H9 (cell line): Measurements from ENCODE around the gene SLC27A1. TPM values are rescaled to one million over a fixed set of nuclear protein-coding genes. Genes with fewer than 3 reads are reported as not detected.

Source experiments
- DNase-seq: peaks from one replicate; pipeline ENCODE4 v3.0.0-alpha.2; 2017
- H2AFZ ChIP-seq: one replicate; pipeline ENCODE4 v1.6.1; 2013; ENCODE audit warnings: mild to moderate bottlenecking, low read length, control low read depth, moderate library complexity
- H2AK5ac ChIP-seq: 2 replicates; pipeline ENCODE4 v1.6.1; 2013; ENCODE audit warnings: low read length, control low read depth, mixed read lengths; ENCODE audit not compliant: insufficient read length
- H2BK120ac ChIP-seq: one replicate; pipeline ENCODE4 v1.6.1; 2013; ENCODE audit warnings: low read depth, mild to moderate bottlenecking, low read length, control low read depth, inconsistent platforms; ENCODE audit not compliant: poor library complexity, severe bottlenecking
- H2BK12ac ChIP-seq: 2 replicates; pipeline ENCODE4 v1.6.1; 2013; ENCODE audit warnings: low read length, control low read depth, mixed read lengths, low read depth; ENCODE audit not compliant: insufficient read length
- H2BK15ac ChIP-seq: 2 replicates; pipeline ENCODE4 v1.6.1; 2013; ENCODE audit warnings: low read depth, low read length, control low read depth
- H2BK20ac ChIP-seq: one replicate; pipeline ENCODE4 v1.6.1; 2013; ENCODE audit warnings: low read depth, mild to moderate bottlenecking, low read length, control low read depth, inconsistent platforms; ENCODE audit not compliant: poor library complexity, severe bottlenecking
- H2BK5ac ChIP-seq: 2 replicates; pipeline ENCODE4 v1.6.1; 2013; ENCODE audit warnings: low read length, control low read depth, mixed read lengths; ENCODE audit not compliant: insufficient read length
- H3K14ac ChIP-seq: 2 replicates; pipeline ENCODE4 v1.6.1; 2013; ENCODE audit warnings: low read length, control low read depth; ENCODE audit not compliant: insufficient read depth
- H3K18ac ChIP-seq: 2 replicates; pipeline ENCODE4 v1.6.1; 2013; ENCODE audit warnings: low read depth, mild to moderate bottlenecking, mixed read lengths, low read length, control low read depth; ENCODE audit not compliant: insufficient read length
- H3K23ac ChIP-seq: 2 replicates; pipeline ENCODE4 v1.6.1; 2013; ENCODE audit warnings: low read length, control low read depth, mixed read lengths, low read depth; ENCODE audit not compliant: insufficient read length
- H3K23me2 ChIP-seq: 2 replicates; pipeline ENCODE4 v1.6.1; 2013; ENCODE audit warnings: low read depth, mild to moderate bottlenecking, mixed read lengths, low read length, control low read depth; ENCODE audit not compliant: insufficient read length, poor library complexity, severe bottlenecking
- H3K27ac ChIP-seq: 2 replicates; pipeline ENCODE4 v1.5.1; 2013; ENCODE audit warnings: low read length, control low read depth, mixed read lengths, low read depth; ENCODE audit not compliant: insufficient read length
- H3K27me3 ChIP-seq: 2 replicates; pipeline ENCODE4 v1.6.1; 2013; ENCODE audit warnings: low read length, control low read depth, inconsistent platforms; ENCODE audit not compliant: insufficient read depth
- H3K4ac ChIP-seq: 2 replicates; pipeline ENCODE4 v1.6.1; 2013; ENCODE audit warnings: low read depth, mild to moderate bottlenecking, control low read depth, inconsistent platforms, low read length, moderate library complexity
- H3K4me1 ChIP-seq: 2 replicates; pipeline ENCODE4 v1.6.1; 2013; ENCODE audit warnings: low read length, control low read depth, inconsistent platforms; ENCODE audit not compliant: insufficient read depth
- H3K4me2 ChIP-seq: 2 replicates; pipeline ENCODE4 v1.6.1; 2013; ENCODE audit warnings: low read length, control low read depth, mixed read lengths; ENCODE audit not compliant: insufficient read length, insufficient read depth
- H3K56ac ChIP-seq: 2 replicates; pipeline ENCODE4 v1.6.1; 2013; ENCODE audit warnings: low read depth, mild to moderate bottlenecking, mixed read lengths, low read length, control low read depth; ENCODE audit not compliant: insufficient read length
- H3K79me1 ChIP-seq: 2 replicates; pipeline ENCODE4 v1.6.1; 2013; ENCODE audit warnings: low read depth, mild to moderate bottlenecking, moderate library complexity, low read length, control low read depth, inconsistent platforms; ENCODE audit not compliant: insufficient read depth, poor library complexity, severe bottlenecking
- H3K79me2 ChIP-seq: 2 replicates; pipeline ENCODE4 v1.6.1; 2013; ENCODE audit warnings: low read length, control low read depth, inconsistent platforms; ENCODE audit not compliant: insufficient read depth
- H3K9ac ChIP-seq: 2 replicates; pipeline ENCODE4 v1.6.1; 2013; ENCODE audit warnings: low read length, control low read depth, mixed read lengths; ENCODE audit not compliant: insufficient read length; ENCODE audit errors: extremely low read depth
- H3K9me3 ChIP-seq: one replicate; pipeline ENCODE4 v1.6.1; 2013; ENCODE audit warnings: low read depth, low read length, inconsistent platforms; ENCODE audit not compliant: control insufficient read depth
- H3T11ph ChIP-seq: one replicate; pipeline ENCODE4 v1.6.1; 2013; ENCODE audit warnings: mild to moderate bottlenecking, low read length, control low read depth, inconsistent platforms
- H4K20me1 ChIP-seq: one replicate; pipeline ENCODE4 v1.6.1; 2013; ENCODE audit not compliant: control insufficient read depth, insufficient read length, insufficient read depth
- H4K5ac ChIP-seq: 2 replicates; pipeline ENCODE4 v1.6.1; 2013; ENCODE audit warnings: low read depth, mild to moderate bottlenecking, mixed read lengths, low read length, control low read depth; ENCODE audit not compliant: insufficient read length
- H4K8ac ChIP-seq: replicated peaks from 2 replicates; pipeline ENCODE4 v1.6.1; 2013; ENCODE audit warnings: low read length, control low read depth, mixed read lengths, low read depth; ENCODE audit not compliant: insufficient read length
- H4K91ac ChIP-seq: 2 replicates; pipeline ENCODE4 v1.6.1; 2013; ENCODE audit warnings: low read depth, mild to moderate bottlenecking, moderate library complexity, mixed read lengths, low read length, control low read depth; ENCODE audit not compliant: insufficient read length
- H3K27ac Mint-ChIP-seq, 3 experiments: 2 replicates in 2 of 3; 3 replicates in 1 of 3; pipeline ENCODE4 v1.8.0; 2020 to 2021; ENCODE audit warnings: mixed read lengths in 3 of 3, mild to moderate bottlenecking in 1 of 3, moderate library complexity in 1 of 3
- H3K27me3 Mint-ChIP-seq: 2 replicates; pipeline ENCODE4 v1.8.0; 2021; ENCODE audit warnings: low read depth, mild to moderate bottlenecking, moderate library complexity, mixed read lengths
- H3K36me3 Mint-ChIP-seq, 3 experiments: 2 replicates in 2 of 3; 3 replicates in 1 of 3; pipeline ENCODE4 v1.8.0; 2020 to 2021; ENCODE audit warnings: low read depth in 3 of 3, mixed read lengths in 3 of 3; ENCODE audit not compliant: insufficient read depth in 1 of 3
- H3K4me1 Mint-ChIP-seq, 2 experiments: 2 replicates each; pipeline ENCODE4 v1.8.0; 2020; ENCODE audit warnings: mixed read lengths in 2 of 2
- H3K4me3 Mint-ChIP-seq, 2 experiments: 2 replicates in 1 of 2; 3 replicates in 1 of 2; pipeline ENCODE4 v1.8.0; 2020 to 2021; ENCODE audit warnings: mild to moderate bottlenecking in 2 of 2, mixed read lengths in 2 of 2, moderate library complexity in 1 of 2
- H3K9me3 Mint-ChIP-seq, 2 experiments: 2 replicates in 1 of 2; 3 replicates in 1 of 2; pipeline ENCODE4 v1.8.0; 2020; ENCODE audit warnings: mild to moderate bottlenecking in 2 of 2, mixed read lengths in 2 of 2, moderate library complexity in 1 of 2
- whole genome bisulfite sequencing: extraction: QIAGEN DNeasy Blood & Tissue Kit; methylation state at CpG from one replicate; pipeline ENCODE4 v1.1.7; 2013; ENCODE audit warnings: missing lambda C conversion rate, low lambda C conversion rate, mixed read lengths; ENCODE audit not compliant: insufficient read length; ENCODE audit errors: extremely low coverage; 5-methylcytosine and 5-hydroxymethylcytosine counted together
- total RNA-seq: library from RNA; stranded (reverse); gene quantifications from 2 replicates; pipeline ENCODE4 v1.2.1, GENCODE V29; 2021
- TF ChIP-seq, protein P1 (sequence below): fragments of 200-600 bp; sonication (generic); conservative IDR thresholded peaks from 3 replicates; pipeline ENCODE4 v1.8.0; 2021; ENCODE audit warnings: antibody characterized with exemption, mild to moderate bottlenecking

The SLC27A1 gene
- total RNA-seq, 1 experiment from 2014 or later, result 6.4 TPM

DNA sequence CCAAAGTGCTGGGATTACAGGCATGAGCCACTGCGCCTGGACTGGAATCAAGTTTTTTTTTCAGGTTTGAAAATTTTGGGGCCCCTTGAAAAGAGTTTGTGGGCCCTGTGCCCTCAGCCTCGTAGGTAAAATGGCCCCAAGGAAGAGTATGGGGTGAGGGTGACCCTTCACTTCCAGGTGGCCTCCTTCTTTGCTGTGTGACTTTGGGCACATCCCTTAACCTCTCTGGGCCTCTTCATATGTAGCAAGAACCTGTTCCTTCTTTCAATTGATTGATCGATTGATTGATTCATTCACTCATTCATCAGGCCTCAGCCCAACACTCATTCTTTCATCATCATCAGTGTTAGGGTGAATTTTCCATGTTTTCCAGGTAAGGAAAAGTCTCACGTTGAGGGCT is 18.5 kb upstream of the SLC27A1 start:
- no peak overlapping the region for H2BK20ac ChIP-seq
- H2BK15ac ChIP-seq, result no peak overlapping the region
- Mint-ChIP-seq H3K27me3 (peaks cover 63% of the 10 kb centered on the region), H3K36me3 (peaks cover 0 to 2% (median 0%) of the 10 kb centered on the region in 3 experiments; a peak in 2 of 7 replicates), H3K9me3 (peaks cover 0 to 5% of the 10 kb centered on the region in 2 experiments; a peak in 1 of 5 replicates), H3K4me1 (peaks cover 10 to 19% of the 10 kb centered on the region in 2 experiments), H3K4me3 (no peak overlapping the region), H3K27ac (no peak overlapping the region)
- H3K27ac ChIP-seq, result no peak overlapping the region
- H2AFZ ChIP-seq, result no peak overlapping the region
- H4K91ac ChIP-seq, result no peak overlapping the region
- H3K4me1 ChIP-seq, result no peaks in the 10 kb centered on the region
- H3K9ac ChIP-seq, result no peak overlapping the region
- no peak overlapping the region for H3K14ac ChIP-seq
- H4K8ac ChIP-seq, result no peak overlapping the region
- no peak overlapping the region for H2BK120ac ChIP-seq
- H2BK5ac ChIP-seq, result no peak overlapping the region
- TF ChIP-seq, protein P1, sequence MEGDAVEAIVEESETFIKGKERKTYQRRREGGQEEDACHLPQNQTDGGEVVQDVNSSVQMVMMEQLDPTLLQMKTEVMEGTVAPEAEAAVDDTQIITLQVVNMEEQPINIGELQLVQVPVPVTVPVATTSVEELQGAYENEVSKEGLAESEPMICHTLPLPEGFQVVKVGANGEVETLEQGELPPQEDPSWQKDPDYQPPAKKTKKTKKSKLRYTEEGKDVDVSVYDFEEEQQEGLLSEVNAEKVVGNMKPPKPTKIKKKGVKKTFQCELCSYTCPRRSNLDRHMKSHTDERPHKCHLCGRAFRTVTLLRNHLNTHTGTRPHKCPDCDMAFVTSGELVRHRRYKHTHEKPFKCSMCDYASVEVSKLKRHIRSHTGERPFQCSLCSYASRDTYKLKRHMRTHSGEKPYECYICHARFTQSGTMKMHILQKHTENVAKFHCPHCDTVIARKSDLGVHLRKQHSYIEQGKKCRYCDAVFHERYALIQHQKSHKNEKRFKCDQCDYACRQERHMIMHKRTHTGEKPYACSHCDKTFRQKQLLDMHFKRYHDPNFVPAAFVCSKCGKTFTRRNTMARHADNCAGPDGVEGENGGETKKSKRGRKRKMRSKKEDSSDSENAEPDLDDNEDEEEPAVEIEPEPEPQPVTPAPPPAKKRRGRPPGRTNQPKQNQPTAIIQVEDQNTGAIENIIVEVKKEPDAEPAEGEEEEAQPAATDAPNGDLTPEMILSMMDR, result no peak
- H3T11ph ChIP-seq, result no peak overlapping the region
- no peak overlapping the region for H2AK5ac ChIP-seq
- no peak overlapping the region for H3K4me2 ChIP-seq
- peaks cover 6% of the 10 kb centered on the region; the same call in 1 of the 2 replicates for H3K27me3 ChIP-seq
- no peak for DNase-seq
- H3K9me3 ChIP-seq, result no peaks in the 10 kb centered on the region
- no peak overlapping the region for H2BK12ac ChIP-seq
- no peaks in the 10 kb centered on the region for H3K79me2 ChIP-seq
- no peak overlapping the region for H3K23ac ChIP-seq
- no peak overlapping the region for H3K56ac ChIP-seq
- H3K79me1 ChIP-seq, result no peaks in the 10 kb centered on the region
- WGBS, result no CpG with 5 or more reads among the region's 4 CpGs
- no peak overlapping the region for H4K5ac ChIP-seq
- no peak overlapping the region for H3K18ac ChIP-seq
- H3K23me2 ChIP-seq, result no peaks in the 10 kb centered on the region
- no peak overlapping the region for H3K4ac ChIP-seq
- peaks cover 4% of the 10 kb centered on the region for H4K20me1 ChIP-seq
